Fibroblast of mammary gland (primary cell): Measurements from ENCODE around the gene KRT72.

Source experiments
- DNase-seq: peaks from one replicate; pipeline ENCODE4 v3.0.0-alpha.2; 2010; ENCODE audit warnings: low read depth
- H3K4me3 ChIP-seq: 2 replicates; pipeline ENCODE4 v1.5.1; 2011; ENCODE audit warnings: low read depth, mild to moderate bottlenecking, low read length, moderate library complexity; ENCODE audit not compliant: control insufficient read depth
- TF ChIP-seq, protein P1 (sequence below): conservative IDR thresholded peaks from 2 replicates; pipeline ENCODE4 v1.5.1; 2011; ENCODE audit warnings: low read depth, low read length, inconsistent platforms; ENCODE audit not compliant: control insufficient read depth, insufficient read depth

The KRT72 gene

DNA sequence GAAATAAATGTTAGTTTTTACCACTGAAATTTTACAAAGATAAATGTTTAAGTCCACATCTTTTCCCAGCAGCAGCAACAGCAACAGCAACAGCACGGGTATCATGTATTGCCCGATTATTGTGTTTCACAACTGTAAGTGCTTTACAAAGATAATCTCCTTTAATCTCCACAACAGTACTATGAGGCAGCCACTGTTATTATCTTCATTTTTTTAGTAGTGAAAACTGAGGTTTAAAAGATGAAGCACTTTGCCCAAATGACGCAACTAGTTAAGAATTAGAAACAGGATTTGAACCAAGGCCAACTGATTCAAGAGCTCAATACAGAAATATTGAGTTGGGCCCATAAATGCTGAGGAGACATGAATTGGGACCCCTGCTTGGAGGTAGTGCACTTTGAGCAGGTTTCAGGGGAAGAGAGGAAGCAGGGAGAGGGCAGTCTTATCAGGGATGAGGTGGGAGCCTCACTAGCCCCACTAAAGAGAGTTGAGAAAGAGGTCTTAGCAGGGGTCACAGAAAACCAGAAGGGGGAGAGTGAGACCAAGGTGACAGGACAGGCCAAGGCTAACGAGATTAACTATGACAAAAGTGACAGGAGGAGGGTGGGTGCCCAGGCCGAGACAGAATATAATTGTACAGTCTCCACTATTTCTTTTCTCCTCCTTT is 35.5 kb upstream of the KRT72 start:
- H3K4me3 ChIP-seq: no peak overlapping the region
- DNase-seq: peak; percentile 17
- TF ChIP-seq, protein P1, sequence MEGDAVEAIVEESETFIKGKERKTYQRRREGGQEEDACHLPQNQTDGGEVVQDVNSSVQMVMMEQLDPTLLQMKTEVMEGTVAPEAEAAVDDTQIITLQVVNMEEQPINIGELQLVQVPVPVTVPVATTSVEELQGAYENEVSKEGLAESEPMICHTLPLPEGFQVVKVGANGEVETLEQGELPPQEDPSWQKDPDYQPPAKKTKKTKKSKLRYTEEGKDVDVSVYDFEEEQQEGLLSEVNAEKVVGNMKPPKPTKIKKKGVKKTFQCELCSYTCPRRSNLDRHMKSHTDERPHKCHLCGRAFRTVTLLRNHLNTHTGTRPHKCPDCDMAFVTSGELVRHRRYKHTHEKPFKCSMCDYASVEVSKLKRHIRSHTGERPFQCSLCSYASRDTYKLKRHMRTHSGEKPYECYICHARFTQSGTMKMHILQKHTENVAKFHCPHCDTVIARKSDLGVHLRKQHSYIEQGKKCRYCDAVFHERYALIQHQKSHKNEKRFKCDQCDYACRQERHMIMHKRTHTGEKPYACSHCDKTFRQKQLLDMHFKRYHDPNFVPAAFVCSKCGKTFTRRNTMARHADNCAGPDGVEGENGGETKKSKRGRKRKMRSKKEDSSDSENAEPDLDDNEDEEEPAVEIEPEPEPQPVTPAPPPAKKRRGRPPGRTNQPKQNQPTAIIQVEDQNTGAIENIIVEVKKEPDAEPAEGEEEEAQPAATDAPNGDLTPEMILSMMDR: no peak

DNA sequence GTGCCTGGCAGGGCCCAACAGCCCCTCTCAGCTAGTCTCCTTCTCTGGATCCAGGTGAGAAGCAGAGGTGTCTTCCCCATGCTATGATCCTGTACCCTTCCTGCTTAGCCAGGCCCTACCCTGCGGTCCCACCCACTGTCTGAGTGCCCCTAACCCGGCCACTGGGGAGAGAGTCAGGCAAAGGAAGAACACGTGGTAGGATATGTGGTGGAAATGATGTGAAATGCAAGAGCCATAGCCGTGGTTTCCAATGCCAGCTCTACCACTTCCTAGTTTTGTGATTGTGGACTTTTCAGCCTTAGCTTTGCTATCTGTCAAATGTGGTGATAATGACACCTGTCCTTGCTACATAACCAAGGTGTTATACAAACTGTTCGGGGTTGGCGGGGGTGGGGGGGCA is 34.9 kb upstream of the KRT72 start:
- TF ChIP-seq, protein P1: no peak
- DNase-seq: no peak
- H3K4me3 ChIP-seq: no peak overlapping the region

DNA sequence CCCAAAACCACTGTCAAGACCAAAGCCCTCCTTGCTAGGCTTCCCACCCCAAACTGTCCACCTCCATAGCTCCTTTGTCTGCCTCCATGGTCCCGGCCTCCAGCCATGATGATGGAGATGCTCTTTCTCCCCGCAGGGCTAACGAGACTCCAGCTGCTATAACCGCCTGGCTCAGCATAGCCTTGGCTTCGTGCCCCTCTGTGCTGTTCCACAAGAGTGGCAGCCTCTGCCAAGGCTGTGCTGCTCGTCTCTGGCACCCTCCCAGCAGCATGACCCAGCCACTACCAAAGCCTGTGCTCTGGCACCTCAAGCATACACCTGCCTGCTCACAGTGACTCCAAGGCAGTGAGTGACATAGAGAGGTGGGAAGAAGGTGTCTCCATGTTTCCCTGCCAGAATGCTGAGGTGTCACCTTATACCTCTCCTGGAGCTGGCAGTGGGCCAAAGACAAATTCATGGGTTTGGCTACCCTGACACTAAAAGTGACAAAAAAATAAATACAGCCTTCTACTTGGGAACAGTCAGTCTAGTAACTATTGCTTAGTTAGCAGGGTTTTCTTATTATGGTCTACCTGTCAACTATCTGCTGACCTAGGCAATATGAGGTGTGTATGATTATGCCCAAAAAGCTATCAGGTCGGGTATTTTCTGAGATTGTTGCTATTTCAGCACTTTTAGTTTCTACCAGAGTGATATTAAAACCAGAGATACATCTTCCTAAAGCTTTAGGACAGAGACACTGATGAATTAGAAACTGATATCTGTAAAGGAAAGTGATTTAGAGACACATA is 33.2 kb upstream of the KRT72 start:
- no peak for DNase-seq
- H3K4me3 ChIP-seq: no peak overlapping the region
- TF ChIP-seq, protein P1: no peak

DNA sequence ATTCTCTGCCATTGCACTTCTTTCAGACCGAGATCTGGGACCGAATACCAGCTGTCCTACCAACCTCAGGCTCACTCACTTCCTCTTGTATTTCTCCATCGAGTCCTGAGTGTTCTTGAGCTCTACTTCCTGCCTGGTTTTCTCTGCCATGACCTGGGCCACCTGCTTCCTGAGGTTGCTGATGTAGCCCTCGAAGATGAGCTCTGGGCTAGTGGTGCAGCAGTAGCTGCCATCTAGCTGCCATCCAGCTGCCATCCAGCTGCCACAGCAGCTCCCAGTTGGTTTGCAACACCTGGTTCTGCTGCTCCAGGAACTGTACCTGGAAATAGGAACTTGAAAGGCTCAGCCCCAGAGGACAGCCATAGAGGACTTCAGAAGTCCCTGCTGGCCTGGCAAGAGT is 32.1 kb upstream of the KRT72 start:
- H3K4me3 ChIP-seq: no peak overlapping the region
- no peak for DNase-seq
- TF ChIP-seq, protein P1: no peak

DNA sequence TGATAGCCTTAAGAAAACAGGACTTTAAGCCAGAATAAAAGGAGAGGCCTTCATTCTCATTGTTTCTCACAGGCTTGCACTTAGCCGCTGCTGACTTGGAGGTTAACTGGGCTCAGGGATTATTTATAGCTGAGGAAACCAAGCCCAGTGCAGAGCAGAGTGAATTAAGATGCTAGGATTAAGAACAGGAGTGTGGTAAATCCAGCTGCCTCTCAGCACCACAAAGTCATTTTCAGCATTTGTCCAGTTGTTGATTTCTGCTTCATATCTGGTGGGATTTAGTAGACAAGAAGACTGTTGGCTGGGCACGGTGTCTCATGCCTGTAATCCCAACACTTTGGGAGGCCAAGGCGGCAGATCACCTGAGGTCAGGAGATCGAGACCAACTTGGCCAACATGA is 31.4 kb upstream of the KRT72 start:
- TF ChIP-seq, protein P1: no peak
- H3K4me3 ChIP-seq: no peak overlapping the region
- no peak for DNase-seq

DNA sequence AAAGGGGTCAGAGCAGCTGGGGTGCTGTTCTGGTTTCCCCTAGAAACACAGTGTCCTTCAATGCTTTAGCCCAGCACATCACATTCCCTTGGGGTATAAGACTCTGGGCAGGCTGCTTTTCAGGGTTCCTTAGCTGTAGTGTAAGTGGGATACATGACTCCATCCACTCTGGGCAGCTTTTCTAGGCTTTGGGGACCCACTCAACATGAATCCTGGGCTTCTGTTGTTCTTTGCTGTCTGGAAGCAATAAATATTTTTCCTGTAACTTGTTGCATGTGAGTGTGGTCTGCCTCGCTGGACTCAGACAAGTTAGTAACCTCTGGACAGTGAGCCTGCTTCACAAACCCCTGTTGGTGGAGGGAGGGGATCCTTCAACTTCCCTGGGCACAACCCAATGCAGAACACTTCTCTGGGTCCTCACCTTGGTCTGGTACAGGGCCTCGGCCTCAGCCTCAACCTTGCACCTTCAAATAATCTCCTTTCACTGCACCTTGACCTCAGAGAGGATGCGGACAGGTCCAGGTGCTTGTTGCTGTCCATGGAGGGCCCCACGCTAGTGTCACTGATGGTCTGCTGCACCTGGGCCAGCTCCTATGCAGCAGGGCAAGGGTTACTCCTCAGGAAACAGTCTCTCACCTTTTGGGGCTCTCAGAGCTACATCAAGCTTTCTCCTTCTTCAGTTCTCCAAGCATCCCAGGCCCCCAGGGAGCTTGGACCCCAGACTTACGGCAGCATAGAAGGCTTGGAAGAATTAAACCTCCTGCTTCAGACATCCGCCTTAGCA is 30.6 kb upstream of the KRT72 start:
- TF ChIP-seq, protein P1: no peak
- no peak overlapping the region for H3K4me3 ChIP-seq
- DNase-seq: no peak
